ENCODE measurements around the gene PPARG.
"Not testable (repeated sequence)": the region's sequence is repeated elsewhere in the genome, so short reads cannot be mapped to it uniquely, and the experiment has no call there.

The PPARG gene

DNA sequence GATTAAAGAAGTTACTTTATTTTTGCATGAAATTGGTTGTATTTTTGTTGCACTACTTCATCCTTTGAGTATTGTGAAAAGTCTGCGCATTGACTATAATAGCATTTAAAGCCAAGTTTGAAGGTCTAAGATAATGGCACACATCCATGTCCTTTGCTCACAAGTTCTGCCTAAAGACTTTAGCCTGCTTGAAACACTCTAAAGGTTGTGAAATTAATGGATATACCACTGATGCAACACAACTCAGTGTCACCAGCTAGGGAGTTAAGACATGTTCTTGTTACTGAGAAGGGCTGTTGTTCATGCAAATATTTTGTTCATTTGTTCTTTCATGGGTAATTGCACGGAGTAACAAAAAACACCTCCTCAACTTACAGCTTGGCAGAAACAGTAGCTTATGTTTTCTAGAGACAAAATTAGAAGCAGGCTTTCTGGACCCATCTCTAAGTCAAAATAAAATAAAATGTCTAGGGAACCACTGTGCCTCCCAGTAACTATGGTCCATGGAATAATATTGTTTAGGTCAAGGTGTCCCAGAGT, 83.9 kb downstream of the PPARG start:
- DNase-seq (ENCODE audit: low read depth in 2 of 3, low spot score in 2 of 3): no peak

DNA sequence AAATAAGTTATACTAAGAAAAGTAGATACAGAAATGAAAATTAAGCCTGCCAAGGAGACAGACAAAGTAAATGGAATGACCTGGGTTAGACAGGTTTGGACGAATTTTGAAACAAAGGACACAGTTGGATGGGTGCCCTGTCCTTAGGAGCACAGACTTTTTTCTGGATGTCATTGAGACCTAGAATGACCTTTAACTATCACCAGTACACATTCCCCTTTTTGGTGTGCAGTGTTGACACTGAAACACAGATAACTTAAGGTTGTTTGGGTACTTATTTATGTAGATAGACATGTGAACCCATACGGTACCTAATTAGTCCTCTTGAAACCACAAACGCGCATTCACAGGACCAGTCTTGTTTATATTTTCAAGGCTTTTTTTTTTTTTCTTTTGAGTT, 86.7 kb downstream of the PPARG start:
- no peak for DNase-seq (ENCODE audit: low read depth in 2 of 3, low spot score in 2 of 3)

DNA sequence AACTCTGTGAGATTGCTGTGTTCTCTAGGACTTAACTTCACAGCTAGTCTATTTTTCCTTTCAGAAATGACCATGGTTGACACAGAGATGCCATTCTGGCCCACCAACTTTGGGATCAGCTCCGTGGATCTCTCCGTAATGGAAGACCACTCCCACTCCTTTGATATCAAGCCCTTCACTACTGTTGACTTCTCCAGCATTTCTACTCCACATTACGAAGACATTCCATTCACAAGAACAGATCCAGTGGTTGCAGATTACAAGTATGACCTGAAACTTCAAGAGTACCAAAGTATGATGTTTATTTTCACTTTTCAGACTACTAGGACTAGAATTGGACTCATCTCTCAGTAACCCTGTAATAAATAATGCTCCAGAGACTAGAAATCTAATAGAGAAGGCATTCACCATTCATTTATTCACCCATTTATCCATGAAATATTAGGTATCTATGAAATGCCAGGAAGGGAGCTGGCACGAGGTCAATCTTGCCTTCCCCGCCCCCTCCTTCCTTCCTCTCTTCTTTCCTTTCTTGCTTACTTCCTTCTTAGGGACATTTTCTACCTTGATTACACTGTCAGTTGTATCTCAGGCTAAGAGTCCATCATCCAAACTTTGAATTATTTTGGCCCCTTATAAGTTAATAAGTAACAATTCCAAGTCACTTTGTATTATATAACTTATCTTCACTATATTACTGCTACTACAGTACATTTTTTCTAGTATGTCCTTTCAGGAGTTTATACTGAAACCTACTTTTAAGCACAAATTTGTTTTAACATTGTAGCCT, 91.0 kb downstream of the PPARG start:
- DNase-seq (ENCODE audit: low read depth in 2 of 3, low spot score in 2 of 3): no peak

DNA sequence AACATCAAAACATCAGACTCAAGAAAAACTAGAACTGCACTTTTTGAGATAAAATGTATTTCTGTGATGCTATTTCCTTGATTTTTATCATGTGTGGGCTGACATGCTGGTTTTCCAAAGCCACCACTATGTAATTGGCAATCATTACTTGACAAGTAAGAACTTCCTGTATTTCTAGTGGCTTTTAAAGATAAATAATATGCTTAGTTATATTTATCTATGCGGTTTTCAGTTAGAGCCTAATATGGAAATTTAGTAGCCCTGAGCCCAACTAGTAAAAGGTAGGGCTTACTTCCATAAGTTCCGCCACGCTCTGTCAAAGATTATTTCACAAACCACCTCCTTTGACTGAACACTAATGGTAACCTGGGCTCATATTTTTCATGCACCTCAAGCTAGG, 91.6 kb downstream of the PPARG start:
- no peak for DNase-seq (ENCODE audit: low read depth in 2 of 3, low spot score in 2 of 3)

DNA sequence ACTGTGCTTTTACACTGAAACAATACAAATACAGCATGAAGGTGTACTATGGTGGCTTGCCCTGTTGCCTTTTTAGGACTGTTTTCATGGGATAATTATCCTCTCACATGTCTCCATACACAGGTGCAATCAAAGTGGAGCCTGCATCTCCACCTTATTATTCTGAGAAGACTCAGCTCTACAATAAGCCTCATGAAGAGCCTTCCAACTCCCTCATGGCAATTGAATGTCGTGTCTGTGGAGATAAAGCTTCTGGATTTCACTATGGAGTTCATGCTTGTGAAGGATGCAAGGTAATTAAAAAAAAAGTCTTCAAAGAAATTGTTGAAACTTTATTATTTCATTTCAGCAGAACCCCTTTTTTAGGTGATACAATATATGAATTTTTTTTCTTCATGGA, 92.3 kb downstream of the PPARG start:
- DNase-seq (ENCODE audit: low read depth in 2 of 3, low spot score in 2 of 3): no peak

DNA sequence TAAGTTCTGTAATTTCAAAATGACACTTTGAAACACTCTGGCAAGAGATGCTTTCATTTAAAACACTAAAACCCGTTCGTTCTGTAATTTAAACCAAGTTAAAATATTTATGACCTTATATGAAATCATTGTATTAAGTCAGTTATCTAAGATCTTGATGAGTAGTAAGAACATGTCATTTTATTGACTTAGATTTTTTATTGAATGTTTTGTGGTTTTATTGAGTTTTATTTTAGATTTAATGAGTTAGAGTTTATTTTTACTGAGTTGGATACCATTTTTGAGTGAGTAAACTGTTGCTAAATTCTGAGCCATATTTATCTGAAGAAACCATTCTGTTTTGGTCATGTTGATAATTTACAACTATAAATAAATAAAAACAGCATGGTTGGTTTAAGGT, 94.3 kb downstream of the PPARG start:
- no peak for DNase-seq (ENCODE audit: low read depth in 2 of 3, low spot score in 2 of 3)

DNA sequence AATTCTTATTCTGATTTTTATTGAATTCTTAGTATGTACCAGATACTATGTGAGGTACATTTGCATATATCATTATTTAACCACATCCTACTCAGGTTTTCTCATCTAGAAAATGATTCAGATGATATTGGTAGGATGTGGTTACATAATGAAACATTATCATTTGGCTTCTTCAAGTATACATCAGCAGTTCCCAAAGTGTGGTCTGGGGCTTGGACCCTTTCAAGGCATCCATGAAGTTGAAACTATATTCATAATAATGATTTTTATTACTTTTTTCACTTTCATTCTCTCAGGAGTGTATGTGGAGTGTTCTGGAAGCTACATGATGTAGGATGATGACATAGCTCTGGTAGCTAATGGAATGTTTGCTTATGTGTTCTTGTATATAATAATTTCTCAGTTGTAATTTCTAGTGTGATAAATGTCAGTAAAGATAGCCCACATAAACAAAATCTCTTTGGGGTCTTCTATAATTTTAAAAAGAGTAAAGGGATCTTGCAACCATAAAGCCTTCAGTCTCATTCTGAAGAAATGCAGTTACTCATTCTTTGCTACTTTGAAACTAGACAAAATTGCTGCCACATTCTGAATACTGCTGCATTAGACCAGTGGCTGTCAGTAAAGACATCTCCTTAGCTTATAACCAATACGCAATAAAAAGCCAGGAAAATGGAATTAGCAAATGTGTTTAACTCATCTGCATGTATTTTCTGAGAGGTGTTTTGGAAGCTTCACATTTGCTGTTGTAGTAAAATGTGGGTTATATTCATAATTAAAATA, 95.8 kb downstream of the PPARG start:
- DNase-seq (ENCODE audit: low read depth in 2 of 3, low spot score in 2 of 3): no peak

DNA sequence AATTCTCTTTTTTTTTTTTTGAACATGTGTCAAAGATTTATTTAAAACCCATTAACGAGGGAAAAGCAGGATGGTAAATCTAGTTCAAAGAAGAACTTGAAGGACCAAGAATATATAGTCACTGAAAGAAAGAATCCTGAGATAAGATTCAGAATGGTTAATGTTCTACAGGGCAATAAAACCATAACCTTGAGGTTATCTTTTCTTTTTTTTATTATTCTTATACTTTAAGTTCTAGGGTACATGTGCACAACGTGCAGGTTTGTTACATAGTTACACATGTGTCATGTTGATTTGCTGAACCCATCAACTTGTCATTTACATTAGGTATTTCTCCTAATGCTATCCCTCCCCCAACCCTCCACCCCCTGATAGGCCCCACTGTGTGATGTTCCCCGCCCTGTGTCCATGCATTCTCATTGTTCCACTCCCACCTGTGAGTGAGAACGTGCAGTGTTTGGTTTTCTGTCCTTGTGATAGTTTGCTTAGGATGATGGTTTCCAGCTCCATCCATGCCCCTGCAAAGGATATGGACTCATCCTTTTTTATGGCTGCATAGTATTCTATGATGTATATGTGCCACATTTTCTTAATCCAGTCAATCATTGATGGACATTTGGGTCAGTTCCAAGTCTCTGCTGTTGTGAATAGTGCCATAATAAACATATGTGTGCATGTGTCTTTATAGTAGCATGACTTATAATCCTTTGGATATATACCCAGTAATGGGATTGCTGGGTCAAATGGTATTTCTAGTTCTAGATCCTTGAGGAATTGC, 97.8 kb downstream of the PPARG start:
- not testable (repeated sequence) for DNase-seq (ENCODE audit: low read depth in 2 of 3, low spot score in 2 of 3)

DNA sequence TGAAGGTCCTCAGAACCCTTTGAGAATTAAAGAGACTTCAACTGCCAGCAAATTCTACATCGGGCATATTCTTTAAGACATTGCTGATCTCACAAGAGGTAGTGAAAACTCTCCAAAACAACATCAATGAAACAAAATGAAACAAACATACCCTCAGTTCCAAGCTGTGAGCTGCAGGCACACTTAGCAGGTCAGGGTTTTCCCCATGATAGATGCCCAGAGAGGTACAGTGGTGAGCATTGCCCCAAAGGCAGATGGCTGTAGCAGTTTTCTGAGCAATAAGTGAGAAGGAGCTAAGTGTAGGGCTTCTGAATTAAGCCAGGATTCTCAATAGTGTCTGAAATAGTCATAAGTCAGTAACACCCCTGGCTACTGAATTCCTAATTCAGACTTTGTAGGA, 99.3 kb downstream of the PPARG start:
- DNase-seq (ENCODE audit: low read depth in 2 of 3, low spot score in 2 of 3): no peak

DNA sequence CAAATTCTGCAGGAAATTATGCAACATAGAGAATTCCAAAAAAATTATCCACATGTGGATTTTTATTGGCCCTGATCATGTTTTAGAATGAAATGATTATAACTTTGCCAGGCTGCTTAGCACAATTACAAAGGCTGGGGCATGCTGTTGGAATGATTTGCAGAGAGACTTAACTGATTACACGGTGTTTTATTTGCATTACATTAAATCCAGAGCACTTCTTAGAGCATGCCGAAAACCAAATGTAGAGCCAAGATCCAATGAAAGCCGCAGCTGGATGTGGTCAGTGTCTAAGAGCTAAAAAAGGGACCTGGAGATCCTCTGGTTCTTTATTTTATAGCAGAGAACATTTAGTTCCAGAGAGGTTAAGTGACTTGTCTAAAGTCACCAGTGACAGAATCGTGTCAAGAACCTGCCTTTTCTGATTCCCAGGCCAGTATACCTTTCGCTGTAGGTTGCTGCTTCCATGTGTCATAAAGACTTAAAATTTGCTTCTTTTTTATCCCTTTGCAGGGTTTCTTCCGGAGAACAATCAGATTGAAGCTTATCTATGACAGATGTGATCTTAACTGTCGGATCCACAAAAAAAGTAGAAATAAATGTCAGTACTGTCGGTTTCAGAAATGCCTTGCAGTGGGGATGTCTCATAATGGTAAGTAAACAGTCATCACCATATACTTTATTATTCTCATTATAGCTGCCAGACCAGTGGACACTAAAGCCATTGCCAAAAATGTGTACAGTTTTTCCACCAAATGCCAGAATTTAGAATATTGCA, 103.4 kb downstream of the PPARG start:
- no peak for DNase-seq (ENCODE audit: low read depth in 2 of 3, low spot score in 2 of 3)

DNA sequence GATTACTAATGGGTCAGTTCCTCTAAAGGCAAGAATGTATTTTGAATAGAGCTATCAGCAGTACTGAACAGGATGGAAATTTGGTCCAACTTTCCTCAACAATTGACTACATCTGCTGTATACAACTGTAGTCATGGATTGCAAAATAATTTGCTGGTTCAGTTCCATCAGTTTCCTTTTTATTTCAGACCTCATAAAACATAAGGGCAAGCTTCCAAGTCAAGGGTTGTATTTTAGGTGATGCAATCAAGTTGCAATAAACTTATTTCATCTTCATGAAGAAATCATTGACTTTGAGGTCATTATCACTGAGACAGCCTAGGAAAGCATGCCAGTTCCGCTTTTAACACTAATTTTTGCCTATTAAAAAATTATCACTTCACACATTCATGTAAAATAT, 105.0 kb downstream of the PPARG start:
- DNase-seq (ENCODE audit: low read depth in 2 of 3, low spot score in 2 of 3): no peak

DNA sequence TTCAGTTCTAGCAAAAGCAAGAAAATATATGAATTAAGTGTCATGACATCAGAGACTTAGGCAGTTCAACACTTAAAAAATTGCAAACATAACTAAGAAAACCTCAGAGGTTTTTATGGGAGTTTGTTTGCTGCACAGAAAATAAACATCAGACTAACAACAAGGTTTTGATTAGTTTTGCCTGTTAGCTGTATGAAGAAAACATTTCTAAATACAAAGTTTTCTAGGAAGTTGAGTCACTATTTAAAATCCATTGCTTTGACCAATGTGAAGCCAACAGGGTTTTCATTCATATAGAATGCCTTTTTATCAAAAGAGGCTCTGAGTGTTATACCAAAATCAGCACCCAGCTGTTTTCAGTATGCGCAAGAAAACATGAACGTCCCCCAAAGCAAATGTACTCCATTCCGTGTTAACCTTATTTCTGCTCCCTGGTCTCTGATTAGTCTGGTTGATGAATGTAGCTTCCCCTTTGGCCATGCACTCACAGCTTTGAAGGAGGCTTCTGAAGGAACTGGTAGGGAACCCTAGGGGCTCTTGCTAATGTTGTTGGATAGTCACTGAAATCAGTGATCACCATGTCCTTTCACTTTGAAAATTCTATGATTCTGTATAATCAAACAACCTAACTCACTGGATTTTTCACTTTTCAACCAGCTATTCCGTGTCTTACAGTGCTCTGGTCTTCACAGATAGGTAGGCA, 105.8 kb downstream of the PPARG start:
- DNase-seq (ENCODE audit: low read depth in 2 of 3, low spot score in 2 of 3): no peak

DNA sequence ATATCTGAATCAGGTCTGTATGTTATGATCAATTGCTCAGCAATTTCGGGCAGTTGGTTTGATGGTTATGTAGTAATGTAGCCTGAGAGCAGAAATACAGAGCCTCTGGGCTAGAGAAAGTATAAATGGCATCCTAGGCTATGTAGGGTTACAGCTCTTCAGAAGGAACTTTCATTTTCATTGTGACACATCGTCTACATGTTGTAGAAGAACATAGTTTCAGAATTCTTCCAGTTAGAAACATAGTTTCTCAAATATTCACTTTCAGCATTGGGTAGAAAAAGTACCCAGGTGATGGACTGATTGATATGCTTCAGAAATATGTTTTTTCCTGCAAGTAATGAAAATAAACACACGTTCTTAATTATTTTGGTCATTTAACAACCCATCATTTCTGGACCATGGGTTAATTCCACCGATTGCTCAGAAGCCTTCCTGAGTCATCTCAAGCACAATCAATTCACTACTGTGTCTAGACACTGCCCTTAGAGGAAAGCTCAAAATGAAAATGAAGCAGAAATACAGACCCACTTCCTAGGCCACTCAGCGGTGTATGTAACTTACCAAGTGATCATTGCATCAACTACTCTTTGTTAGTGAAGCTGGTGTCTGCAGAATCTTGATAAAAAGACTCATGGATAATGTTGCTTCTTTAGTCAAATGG, 106.6 kb downstream of the PPARG start:
- no peak for DNase-seq (ENCODE audit: low read depth in 2 of 3, low spot score in 2 of 3)

DNA sequence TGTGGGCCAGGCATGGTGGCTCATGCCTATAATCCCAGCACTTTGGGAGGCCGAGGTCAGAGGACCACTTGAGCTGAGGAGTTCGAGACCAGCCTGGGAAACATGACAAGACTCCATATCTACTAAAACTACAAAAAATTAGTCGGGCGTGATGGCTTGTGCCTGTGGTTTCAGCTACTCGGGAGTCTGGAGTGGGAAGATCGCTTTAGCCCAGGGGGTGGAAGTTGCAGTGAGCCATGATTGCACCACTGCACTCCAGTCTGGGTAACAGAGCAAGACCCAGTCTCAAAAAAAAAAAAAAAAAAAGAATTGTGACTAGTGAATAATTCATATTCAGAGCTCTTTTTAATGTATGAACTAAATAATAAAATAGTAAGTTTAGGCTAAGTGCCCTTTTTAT, 107.6 kb downstream of the PPARG start:
- DNase-seq (ENCODE audit: low read depth in 2 of 3, low spot score in 2 of 3): no peak

DNA sequence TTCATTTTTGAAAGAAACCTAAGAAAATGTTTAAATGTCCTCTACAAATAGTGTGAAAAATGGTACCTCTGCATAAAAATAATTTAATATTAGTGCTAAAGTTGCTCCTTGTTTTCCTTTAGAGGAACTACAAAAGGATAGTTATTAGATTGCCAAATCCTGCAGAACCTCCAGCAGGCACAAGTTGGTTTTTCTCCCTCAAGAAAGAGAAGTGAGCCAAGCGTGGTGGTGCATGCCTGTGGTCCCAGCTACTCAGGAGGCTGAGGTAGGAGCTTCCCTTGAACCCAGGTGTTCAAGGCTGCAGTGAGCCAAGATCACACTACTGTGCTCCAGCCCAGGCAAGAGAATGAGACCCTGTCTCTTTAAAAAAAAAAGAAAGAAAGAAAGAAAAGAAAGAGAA, 110.4 kb downstream of the PPARG start:
- DNase-seq (ENCODE audit: low read depth in 2 of 3, low spot score in 2 of 3): no peak

DNA sequence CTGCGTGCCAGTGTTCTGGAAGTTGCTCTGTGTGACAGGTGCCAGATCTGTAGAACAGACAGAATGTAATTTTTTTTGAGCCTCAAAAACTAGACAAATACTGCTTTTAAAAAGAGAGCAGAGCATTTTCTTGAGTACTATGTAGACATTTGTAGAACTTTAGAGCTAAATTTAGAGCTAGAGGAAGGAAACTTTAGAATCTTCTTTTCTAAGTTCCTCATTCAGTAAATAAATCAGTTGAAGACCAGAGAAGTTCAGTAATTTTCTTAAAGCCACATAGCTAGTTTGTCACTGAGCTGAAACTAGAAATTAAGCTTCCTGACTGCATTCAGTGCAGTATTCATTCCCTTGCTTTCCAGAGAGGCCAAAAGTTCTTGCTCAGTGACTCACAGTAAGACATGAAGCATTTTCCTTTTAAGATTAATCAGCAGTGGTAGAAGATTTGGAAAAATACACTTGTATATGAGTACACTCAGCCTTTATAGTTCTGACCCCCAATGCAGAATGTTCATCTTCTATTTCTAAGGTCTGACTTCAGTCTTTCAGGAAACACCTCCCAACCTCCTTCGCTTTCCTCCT, 111.8 kb downstream of the PPARG start:
- DNase-seq (ENCODE audit: low read depth in 2 of 3, low spot score in 2 of 3): no peak

DNA sequence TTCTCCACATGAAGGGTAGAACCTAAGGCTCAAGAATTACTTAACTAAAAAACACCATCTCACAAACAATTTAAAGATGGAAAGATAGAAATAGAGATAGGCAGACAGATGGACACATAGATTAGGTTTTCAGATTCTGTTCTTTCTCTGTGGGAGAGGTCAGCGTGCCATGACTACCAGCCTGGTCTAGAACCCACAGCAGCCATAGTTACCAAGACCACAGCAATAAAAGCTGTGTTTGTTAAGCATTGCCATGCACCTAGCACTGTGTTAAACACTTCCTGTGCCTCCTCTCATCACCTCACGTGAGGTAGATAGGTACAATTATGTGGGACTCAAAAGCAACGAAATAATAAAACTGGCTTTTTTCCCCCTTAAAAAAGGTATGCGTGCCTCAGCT, 112.3 kb downstream of the PPARG start:
- no peak for DNase-seq (ENCODE audit: low read depth in 2 of 3, low spot score in 2 of 3)

DNA sequence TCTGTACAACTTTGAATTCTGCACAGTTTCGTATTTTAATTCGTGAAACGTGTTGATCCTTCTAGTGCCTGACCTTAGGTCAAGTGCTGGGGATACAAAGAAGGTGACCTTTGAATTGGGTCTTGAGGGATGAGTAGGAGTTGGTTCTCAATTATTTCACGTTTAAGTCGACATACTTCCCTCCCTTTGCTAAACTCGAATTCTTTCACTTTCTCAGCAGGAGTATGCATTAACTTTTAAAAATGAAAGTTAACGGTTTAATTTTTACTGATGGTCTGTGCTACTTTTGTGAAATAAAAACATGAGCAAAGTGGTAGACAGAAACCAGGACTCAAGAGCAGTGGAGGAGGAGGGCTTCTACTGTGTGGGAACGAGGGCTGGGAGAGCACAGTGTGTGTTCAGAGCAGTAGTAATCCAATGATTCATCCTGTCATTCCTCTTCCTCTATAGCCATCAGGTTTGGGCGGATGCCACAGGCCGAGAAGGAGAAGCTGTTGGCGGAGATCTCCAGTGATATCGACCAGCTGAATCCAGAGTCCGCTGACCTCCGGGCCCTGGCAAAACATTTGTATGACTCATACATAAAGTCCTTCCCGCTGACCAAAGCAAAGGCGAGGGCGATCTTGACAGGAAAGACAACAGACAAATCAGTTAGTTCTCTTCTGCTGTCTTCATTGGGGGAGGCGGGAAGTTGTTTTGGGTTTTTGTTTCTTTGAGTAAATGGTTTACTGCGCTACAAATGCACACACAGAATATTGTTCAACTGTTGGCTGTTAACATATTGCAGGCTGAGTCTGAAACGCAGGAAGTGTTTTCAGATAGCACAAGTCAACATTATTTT, 116.8 kb downstream of the PPARG start:
- DNase-seq (ENCODE audit: low read depth in 2 of 3, low spot score in 2 of 3): no peak

Measured in activated CD8-positive, alpha-beta memory T cell treated with anti-CD3 and anti-CD28 coated beads for 48 hours (primary cell).